CD4-positive, alpha-beta memory T cell (primary cell): ENCODE data around the gene GREM2. TPM values are rescaled to one million over a fixed set of nuclear protein-coding genes. Genes with fewer than 3 reads are reported as not detected.

ENCODE experiments used
- CTCF ChIA-PET: fragments of 350-600 bp; sonication (Branson Sonifier 250); formaldehyde crosslinking; loops from one replicate; lab custom pipeline; 2021; ENCODE audit warnings: inconsistent platforms; ENCODE audit not compliant: partially characterized antibody; lab: Charles Lee
- POLR2A ChIA-PET: fragments of 350-600 bp; sonication (Branson Sonifier 250); formaldehyde crosslinking; loops from one replicate; lab custom pipeline; 2021; ENCODE audit not compliant: partially characterized antibody; lab: Charles Lee
- DNase-seq, 5 donors: peaks; one replicate each; pipeline versions ENCODE4 v3.0.0 to v3.0.0-alpha.2; 2020 to 2022; ENCODE audit warnings: mixed read lengths in 1 of 5
- H3K27ac ChIP-seq: one replicate; pipeline ENCODE4 v1.7.0; 2013; ENCODE audit warnings: low read depth, low read length
- H3K27me3 ChIP-seq: 2 replicates; pipeline ENCODE4 v1.7.0; 2013; ENCODE audit warnings: mild to moderate bottlenecking, low read length, moderate library complexity; ENCODE audit not compliant: insufficient read depth
- H3K36me3 ChIP-seq: 2 replicates; pipeline ENCODE4 v1.7.0; 2013; ENCODE audit warnings: mild to moderate bottlenecking, low read length, moderate library complexity; ENCODE audit not compliant: insufficient read depth
- H3K4me1 ChIP-seq: 2 replicates; pipeline ENCODE4 v1.7.0; 2013; ENCODE audit warnings: mild to moderate bottlenecking, low read length, moderate library complexity; ENCODE audit not compliant: insufficient read depth
- H3K4me3 ChIP-seq, 2 donors: one replicate each; pipeline ENCODE4 v1.7.0; 2013; ENCODE audit warnings: low read length in 2 of 2, mild to moderate bottlenecking in 1 of 2
- H3K9me3 ChIP-seq, 2 donors: one replicate each; pipeline ENCODE4 v1.7.0; 2013; ENCODE audit warnings: low read length in 2 of 2, control low read depth in 1 of 2; ENCODE audit not compliant: control insufficient read depth in 1 of 2
- H3K27ac Mint-ChIP-seq, 7 donors: one replicate each; pipeline ENCODE4 v1.8.0; 2020 to 2021; ENCODE audit warnings: mixed read lengths in 7 of 7, mild to moderate bottlenecking in 6 of 7, inconsistent platforms in 3 of 7, moderate library complexity in 3 of 7
- H3K27me3 Mint-ChIP-seq, 2 donors: one replicate each; pipeline ENCODE4 v1.8.0; 2020 to 2021; ENCODE audit warnings: mixed read lengths in 2 of 2
- H3K36me3 Mint-ChIP-seq, 2 donors: one replicate each; pipeline ENCODE4 v1.8.0; 2020 to 2021; ENCODE audit warnings: mixed read lengths in 2 of 2, inconsistent platforms in 1 of 2, mild to moderate bottlenecking in 1 of 2
- H3K4me1 Mint-ChIP-seq, 4 donors: one replicate each; pipeline ENCODE4 v1.8.0; 2020 to 2021; ENCODE audit warnings: mixed read lengths in 4 of 4, mild to moderate bottlenecking in 1 of 4
- H3K4me3 Mint-ChIP-seq, 8 donors: one replicate each; pipeline ENCODE4 v1.8.0; 2020 to 2021; ENCODE audit warnings: mixed read lengths in 8 of 8, mild to moderate bottlenecking in 7 of 8, moderate library complexity in 6 of 8, inconsistent platforms in 3 of 8
- H3K9me3 Mint-ChIP-seq, 8 donors: one replicate each; pipeline ENCODE4 v1.8.0; 2020 to 2021; ENCODE audit warnings: mixed read lengths in 8 of 8, mild to moderate bottlenecking in 5 of 8, inconsistent platforms in 3 of 8, moderate library complexity in 1 of 8
- intact Hi-C: fragments of 100-400 bp; cut with micrococcal nuclease; formaldehyde crosslinking; loops from one replicate; pipeline ENCODE4 v1.15.1; 2023
- polyA plus RNA-seq, 2 donors: library from polyadenylated mRNA; unstranded; fragments of 300-500 nt; fragmentation: Illumina TruSeq; gene quantifications; one replicate each; pipeline ENCODE4 v1.2.3, GENCODE V29; 2021
- total RNA-seq, 2 experiments: library from RNA; stranded (reverse); gene quantifications; one replicate each; pipeline ENCODE4 v1.2.3, GENCODE V29; 2021

The GREM2 gene
- total and polyA plus RNA-seq, 4 experiments from 2014 or later, result 1.6 to 2.5 (median 1.9) TPM

GRCh38 chr1:240503036-240503435, 108.9 kb downstream of the GREM2 start:
- Histone ChIP-seq H3K27me3 (no peaks in the 10 kb centered on the region), H3K4me3 (no peak overlapping the region), H3K36me3 (no peaks in the 10 kb centered on the region), H3K9me3 (no peaks in the 10 kb centered on the region), H3K27ac (no peak overlapping the region), H3K4me1 (no peaks in the 10 kb centered on the region)
- intact Hi-C loops, result no loop called here
- Mint-ChIP-seq H3K4me1 (peaks cover 0 to 7% (median 1%) of the 10 kb centered on the region in 4 donors), H3K36me3 (no peaks in the 10 kb centered on the region), H3K27ac (no peak overlapping the region), H3K4me3 (no peak overlapping the region), H3K9me3 (no peaks in the 10 kb centered on the region), H3K27me3 (no peaks in the 10 kb centered on the region)
- no peak for DNase-seq
- POLR2A ChIA-PET, result no interaction called here
- CTCF ChIA-PET, result no interaction called here

- Histone ChIP-seq H3K4me3 (no peak overlapping the region), H3K36me3 (no peaks in the 10 kb centered on the region), H3K27me3 (no peaks in the 10 kb centered on the region), H3K4me1 (no peaks in the 10 kb centered on the region), H3K27ac (no peak overlapping the region), H3K9me3 (no peaks in the 10 kb centered on the region)
- H3K4me1 Mint-ChIP-seq, result peaks cover 0 to 10% (median 2%) of the 10 kb centered on the region in 4 donors
- no peaks in the 10 kb centered on the region for H3K27me3 Mint-ChIP-seq
- intact Hi-C loops, result no loop called here
- H3K9me3 Mint-ChIP-seq, result peaks cover 0 to 5% (median 0%) of the 10 kb centered on the region in 8 donors
- H3K27ac Mint-ChIP-seq, result no peak overlapping the region
- no peak overlapping the region for H3K4me3 Mint-ChIP-seq
- POLR2A ChIA-PET, result no interaction called here
- DNase-seq, result no peak
- CTCF ChIA-PET, result no interaction called here
- no peaks in the 10 kb centered on the region for H3K36me3 Mint-ChIP-seq
Measured at GRCh38 chr1:240501115-240501514, 110.8 kb downstream of the GREM2 start.

- Mint-ChIP-seq H3K36me3 (no peaks in the 10 kb centered on the region), H3K4me1 (peaks cover 0 to 10% (median 2%) of the 10 kb centered on the region in 4 donors), H3K4me3 (no peak overlapping the region), H3K27ac (no peak overlapping the region), H3K27me3 (no peaks in the 10 kb centered on the region), H3K9me3 (peaks cover 0 to 5% (median 0%) of the 10 kb centered on the region in 8 donors)
- H3K36me3 ChIP-seq, result no peaks in the 10 kb centered on the region
- H3K4me1 ChIP-seq, result no peaks in the 10 kb centered on the region
- DNase-seq, result no peak
- no peaks in the 10 kb centered on the region for H3K27me3 ChIP-seq
- H3K27ac ChIP-seq, result no peak overlapping the region
- no peak overlapping the region for H3K4me3 ChIP-seq
- ChIA-PET POLR2A (no interaction called here), CTCF (no interaction called here)
- no peaks in the 10 kb centered on the region for H3K9me3 ChIP-seq
- intact Hi-C loops, result no loop called here
Measured at GRCh38 chr1:240500647-240501046, 111.3 kb downstream of the GREM2 start.

- Mint-ChIP-seq H3K27me3 (no peaks in the 10 kb centered on the region), H3K9me3 (peaks cover 0 to 5% (median 0%) of the 10 kb centered on the region in 8 donors), H3K36me3 (no peaks in the 10 kb centered on the region), H3K4me1 (peaks cover 0 to 10% (median 2%) of the 10 kb centered on the region in 4 donors), H3K27ac (no peak overlapping the region), H3K4me3 (no peak overlapping the region)
- H3K27me3 ChIP-seq, result no peaks in the 10 kb centered on the region
- H3K9me3 ChIP-seq, result no peaks in the 10 kb centered on the region
- DNase-seq, result no peak
- no peak overlapping the region for H3K4me3 ChIP-seq
- POLR2A ChIA-PET, result no interaction called here
- CTCF ChIA-PET, result no interaction called here
- intact Hi-C loops, result no loop called here
- no peak overlapping the region for H3K27ac ChIP-seq
- H3K36me3 ChIP-seq, result no peaks in the 10 kb centered on the region
- no peaks in the 10 kb centered on the region for H3K4me1 ChIP-seq
Measured at GRCh38 chr1:240499012-240499411, 112.9 kb downstream of the GREM2 start.

GRCh38 chr1:240498335-240498734, 113.6 kb downstream of the GREM2 start:
- Mint-ChIP-seq H3K27me3 (no peaks in the 10 kb centered on the region), H3K4me1 (peaks cover 0 to 10% (median 2%) of the 10 kb centered on the region in 4 donors), H3K9me3 (peaks cover 0 to 5% (median 0%) of the 10 kb centered on the region in 8 donors), H3K36me3 (no peaks in the 10 kb centered on the region), H3K27ac (no peak overlapping the region), H3K4me3 (no peak overlapping the region)
- no peaks in the 10 kb centered on the region for H3K9me3 ChIP-seq
- no peaks in the 10 kb centered on the region for H3K4me1 ChIP-seq
- H3K27ac ChIP-seq, result no peak overlapping the region
- intact Hi-C loops, result no loop called here
- no peak for DNase-seq
- H3K27me3 ChIP-seq, result no peaks in the 10 kb centered on the region
- no peaks in the 10 kb centered on the region for H3K36me3 ChIP-seq
- CTCF ChIA-PET, result no interaction called here
- no peak overlapping the region for H3K4me3 ChIP-seq
- POLR2A ChIA-PET, result no interaction called here

- Histone ChIP-seq H3K4me1 (no peaks in the 10 kb centered on the region), H3K9me3 (no peaks in the 10 kb centered on the region), H3K27me3 (no peaks in the 10 kb centered on the region), H3K4me3 (no peak overlapping the region), H3K36me3 (no peaks in the 10 kb centered on the region), H3K27ac (no peak overlapping the region)
- H3K9me3 Mint-ChIP-seq, result peaks cover 0 to 5% (median 0%) of the 10 kb centered on the region in 8 donors
- DNase-seq, result no peak
- ChIA-PET POLR2A (no interaction called here), CTCF (no interaction called here)
- peaks cover 0 to 10% (median 2%) of the 10 kb centered on the region in 4 donors for H3K4me1 Mint-ChIP-seq
- no peaks in the 10 kb centered on the region for H3K36me3 Mint-ChIP-seq
- no peak overlapping the region for H3K27ac Mint-ChIP-seq
- no peaks in the 10 kb centered on the region for H3K27me3 Mint-ChIP-seq
- intact Hi-C loops, result no loop called here
- H3K4me3 Mint-ChIP-seq, result no peak overlapping the region
Measured at GRCh38 chr1:240497908-240498307, 114.0 kb downstream of the GREM2 start.

GRCh38 chr1:240496941-240497340, 115.0 kb downstream of the GREM2 start:
- Mint-ChIP-seq H3K27ac (no peak overlapping the region), H3K4me3 (no peak overlapping the region), H3K36me3 (no peaks in the 10 kb centered on the region), H3K27me3 (peaks cover 0 to 1% of the 10 kb centered on the region in 2 donors), H3K4me1 (peaks cover 0 to 10% (median 3%) of the 10 kb centered on the region in 4 donors), H3K9me3 (peaks cover 0 to 5% (median 0%) of the 10 kb centered on the region in 8 donors)
- no peaks in the 10 kb centered on the region for H3K36me3 ChIP-seq
- DNase-seq, result no peak
- ChIA-PET POLR2A (no interaction called here), CTCF (no interaction called here)
- no peaks in the 10 kb centered on the region for H3K27me3 ChIP-seq
- H3K9me3 ChIP-seq, result no peaks in the 10 kb centered on the region
- H3K4me1 ChIP-seq, result no peaks in the 10 kb centered on the region
- no peak overlapping the region for H3K27ac ChIP-seq
- no peak overlapping the region for H3K4me3 ChIP-seq
- intact Hi-C loops, result no loop called here

GRCh38 chr1:240496356-240496755, 115.6 kb downstream of the GREM2 start:
- Mint-ChIP-seq H3K4me3 (no peak overlapping the region), H3K36me3 (no peaks in the 10 kb centered on the region), H3K4me1 (peaks cover 0 to 10% (median 3%) of the 10 kb centered on the region in 4 donors), H3K9me3 (peaks cover 0 to 9% (median 0%) of the 10 kb centered on the region in 8 donors), H3K27me3 (peaks cover 0 to 1% of the 10 kb centered on the region in 2 donors), H3K27ac (no peak overlapping the region)
- no peaks in the 10 kb centered on the region for H3K36me3 ChIP-seq
- intact Hi-C loops, result no loop called here
- no peaks in the 10 kb centered on the region for H3K27me3 ChIP-seq
- POLR2A ChIA-PET, result no interaction called here
- no peaks in the 10 kb centered on the region for H3K4me1 ChIP-seq
- H3K27ac ChIP-seq, result no peak overlapping the region
- CTCF ChIA-PET, result no interaction called here
- H3K9me3 ChIP-seq, result no peaks in the 10 kb centered on the region
- no peak for DNase-seq
- H3K4me3 ChIP-seq, result no peak overlapping the region
